Neural cell (in vitro differentiated cells): Measurements from ENCODE around the gene NARS2. TPM values are rescaled to one million over a fixed set of nuclear protein-coding genes. Genes with fewer than 3 reads are reported as not detected.

Source experiments
- H2AFZ ChIP-seq: fragments of 200-600, 300-800 bp; sonication (generic), shearing (Covaris generic); 2 replicates; pipeline ENCODE4 v1.6.0; 2014; ENCODE audit warnings: low read depth, mild to moderate bottlenecking, antibody characterized with exemption, low read length, moderate library complexity
- H3F3A ChIP-seq: fragments of 200-600 bp; shearing (Covaris generic); 2 replicates; pipeline ENCODE4 v1.6.1; 2016; ENCODE audit warnings: mild to moderate bottlenecking, moderate library complexity, mixed read lengths, antibody characterized with exemption, low read length; ENCODE audit not compliant: insufficient read depth, poor library complexity, severe bottlenecking
- H3K27ac ChIP-seq: fragments of 200-600, 300-800 bp; sonication (generic), shearing (Covaris generic); 2 replicates; pipeline ENCODE4 v1.5.1; 2014; ENCODE audit warnings: mild to moderate bottlenecking, low read length, moderate library complexity
- H3K27me3 ChIP-seq: fragments of 300-800, 200-600 bp; sonication (generic), shearing (Covaris generic); 2 replicates; pipeline ENCODE4 v1.6.0; 2014; ENCODE audit warnings: mild to moderate bottlenecking, low read depth, low read length, moderate library complexity; ENCODE audit not compliant: insufficient read depth
- H3K36me3 ChIP-seq: fragments of 300-800, 200-600 bp; sonication (generic), shearing (Covaris generic); 2 replicates; pipeline ENCODE4 v1.5.1; 2014; ENCODE audit warnings: mild to moderate bottlenecking, antibody characterized with exemption, low read length, moderate library complexity; ENCODE audit not compliant: insufficient read depth
- H3K4me2 ChIP-seq: fragments of 300-800, 200-600 bp; sonication (generic), shearing (Covaris generic); 2 replicates; pipeline ENCODE4 v1.6.0; 2014; ENCODE audit warnings: mild to moderate bottlenecking, low read length
- H3K4me3 ChIP-seq: fragments of 300-800, 200-600 bp; sonication (generic), shearing (Covaris generic); 2 replicates; pipeline ENCODE4 v1.5.1; 2014; ENCODE audit warnings: mild to moderate bottlenecking, low read length, moderate library complexity
- H3K79me2 ChIP-seq: fragments of 200-600 bp; shearing (Covaris generic); replicated peaks from 2 replicates; pipeline ENCODE4 v1.6.0; 2014; ENCODE audit warnings: mild to moderate bottlenecking, low read length, moderate library complexity; ENCODE audit not compliant: insufficient read depth
- H3K9ac ChIP-seq: fragments of 300-800, 200-600 bp; sonication (generic), shearing (Covaris generic); 2 replicates; pipeline ENCODE4 v1.6.1; 2016; ENCODE audit warnings: mild to moderate bottlenecking, low read length, mixed read lengths
- H3K9me2 ChIP-seq: fragments of 200-600 bp; shearing (Covaris generic); 2 replicates; pipeline ENCODE4 v1.6.1; 2016; ENCODE audit warnings: mild to moderate bottlenecking, low read length, mixed read lengths; ENCODE audit not compliant: insufficient read depth
- H3K9me3 ChIP-seq: fragments of 200-600, 300-800 bp; sonication (generic), shearing (Covaris generic); 2 replicates; pipeline ENCODE4 v1.6.1; 2016; ENCODE audit warnings: mild to moderate bottlenecking, mixed run types, low read length, moderate library complexity, mixed read lengths
- H4K20me1 ChIP-seq: fragments of 200-600 bp; shearing (Covaris generic); 2 replicates; pipeline ENCODE4 v1.6.1; 2016; ENCODE audit warnings: mild to moderate bottlenecking, mixed run types; ENCODE audit not compliant: insufficient read depth
- CTCF ChIP-seq: fragments of 450-650 bp; IDR thresholded peaks from 2 replicates; pipeline ENCODE4 v1.5.1; 2014; ENCODE audit warnings: antibody characterized with exemption, mild to moderate bottlenecking, moderate library complexity; ENCODE audit not compliant: poor library complexity, severe bottlenecking
- EP300 ChIP-seq: fragments of 450-650 bp; conservative IDR thresholded peaks from 2 replicates; pipeline ENCODE4 v1.6.1; 2014; ENCODE audit warnings: antibody characterized with exemption, mild to moderate bottlenecking, moderate library complexity; ENCODE audit not compliant: poor library complexity, severe bottlenecking
- EZH2 ChIP-seq: fragments of 200-600, 300-800 bp; shearing (Covaris generic), sonication (generic); IDR thresholded peaks from 2 replicates; pipeline ENCODE4 v1.6.1; 2014; ENCODE audit warnings: antibody characterized with exemption, low read length, borderline replicate concordance, mild to moderate bottlenecking; ENCODE audit not compliant: insufficient read depth, poor library complexity, severe bottlenecking
- MXI1 ChIP-seq: fragments of 450-650 bp; conservative IDR thresholded peaks from 2 replicates; pipeline ENCODE4 v1.6.1; 2014; ENCODE audit warnings: antibody characterized with exemption, mild to moderate bottlenecking; ENCODE audit not compliant: poor library complexity, severe bottlenecking
- POLR2AphosphoS5 ChIP-seq: IDR thresholded peaks from 2 replicates; pipeline ENCODE4 v1.6.1; 2012
- RAD21 ChIP-seq: fragments of 450-650 bp; conservative IDR thresholded peaks from 2 replicates; pipeline ENCODE4 v1.6.1; 2014; ENCODE audit warnings: antibody characterized with exemption, mild to moderate bottlenecking, moderate library complexity
- REST ChIP-seq: IDR thresholded peaks from 2 replicates; pipeline ENCODE4 v1.6.1; 2012; ENCODE audit warnings: borderline replicate concordance
- SMC3 ChIP-seq: fragments of 450-650 bp; conservative IDR thresholded peaks from 2 replicates; pipeline ENCODE4 v1.6.1; 2014; ENCODE audit warnings: antibody characterized with exemption, mild to moderate bottlenecking, moderate library complexity; ENCODE audit not compliant: poor library complexity
- TAF1 ChIP-seq: IDR thresholded peaks from 2 replicates; pipeline ENCODE4 v1.6.1; 2012; ENCODE audit warnings: low read depth
- polyA plus RNA-seq: library from polyadenylated mRNA; depleted of rRNA; stranded (reverse); fragments of >200 nt; gene quantifications from 2 replicates; pipeline ENCODE4 v1.2.3, GENCODE V29; 2014

NARS2 gene
- polyA plus RNA-seq, 1 donor from 2014 or later = 39.6 TPM

- TF ChIP-seq RAD21 = no peak
- TF ChIP-seq EZH2 = no peak
- TF ChIP-seq POLR2AphosphoS5 = no peak
- no peak for TF ChIP-seq SMC3
- no peak for TF ChIP-seq CTCF
- TF ChIP-seq TAF1 = no peak
- TF ChIP-seq MXI1 = no peak
- no peak for TF ChIP-seq EP300
- no peak for TF ChIP-seq REST
- Histone ChIP-seq H3K27ac (no peak overlapping the region), H3K27me3 (no peaks in the 10 kb centered on the region), H3K9me2 (no peaks in the 10 kb centered on the region), H3K9me3 (no peaks in the 10 kb centered on the region), H2AFZ (no peak overlapping the region), H3K79me2 (no peaks in the 10 kb centered on the region), H3K4me3 (no peak overlapping the region), H3F3A (no peaks in the 10 kb centered on the region), H4K20me1 (no peaks in the 10 kb centered on the region), H3K9ac (no peak overlapping the region), H3K36me3 (no peaks in the 10 kb centered on the region), H3K4me2 (no peak overlapping the region)
These were observed 26.5 kb downstream of the NARS2 start for GRCh38 chr11:78547931-78548705.

- no peak for TF ChIP-seq REST
- no peak for TF ChIP-seq MXI1
- TF ChIP-seq SMC3 = no peak
- no peak for TF ChIP-seq EZH2
- TF ChIP-seq CTCF = no peak
- TF ChIP-seq POLR2AphosphoS5 = no peak
- TF ChIP-seq RAD21 = no peak
These were observed 32.7 kb downstream of the NARS2 start for GRCh38 chr11:78542007-78542406.

More at GRCh38 chr11:78542007-78542406, 32.7 kb downstream of the NARS2 start:
- Histone ChIP-seq H3F3A (no peaks in the 10 kb centered on the region), H3K9ac (no peak overlapping the region), H3K79me2 (no peaks in the 10 kb centered on the region), H3K9me2 (no peaks in the 10 kb centered on the region), H3K4me2 (no peak overlapping the region), H3K9me3 (no peaks in the 10 kb centered on the region), H3K27me3 (no peaks in the 10 kb centered on the region), H3K4me3 (no peak overlapping the region), H3K36me3 (no peaks in the 10 kb centered on the region), H3K27ac (no peak overlapping the region), H2AFZ (no peak overlapping the region), H4K20me1 (no peaks in the 10 kb centered on the region)
